ENCODE measurements around the gene ZNF385B. TPM values are rescaled to one million over a fixed set of nuclear protein-coding genes. Genes with fewer than 3 reads are reported as not detected.

Gene ZNF385B
- total RNA-seq, 3 donors from 2014 or later (not counting 1 experiment from before 2014, with no cell fraction given) = 0.54 TPM; not detected in 2

GRCh38 chr2:179814050-179814449 lies 47.4 kb downstream of the ZNF385B start:
- 94% methylated on average over 5 of the region's 5 CpGs for WGBS (ENCODE audit: insufficient coverage)
- no peak overlapping the region for H3K27ac Mint-ChIP-seq

GRCh38 chr2:179812501-179812900 lies 48.9 kb downstream of the ZNF385B start:
- Mint-ChIP-seq H3K4me3 (no peak overlapping the region), H3K36me3 (no peaks in the 10 kb centered on the region), H3K27ac (no peak overlapping the region), H3K4me1 (no peaks in the 10 kb centered on the region), H3K9me3 (peaks cover 0 to 2% of the 10 kb centered on the region in 2 donors), H3K27me3 (ENCODE audit: low read depth in 2 of 2) (no peaks in the 10 kb centered on the region)
- intact Hi-C loops (cut with micrococcal nuclease) = no loop called here
- Histone ChIP-seq H3K9me3 (ENCODE audit: control insufficient read depth, insufficient read depth, low read length) (no peaks in the 10 kb centered on the region), H3K4me3 (ENCODE audit: low read length) (no peak overlapping the region), H3K36me3 (ENCODE audit: control insufficient read depth, insufficient read depth, low read length) (no peaks in the 10 kb centered on the region), H3K27me3 (ENCODE audit: control insufficient read depth, insufficient read depth, low read length) (no peaks in the 10 kb centered on the region), H3K27ac (ENCODE audit: low read length) (no peak overlapping the region), H3K4me1 (ENCODE audit: control insufficient read depth, insufficient read depth, low read length) (no peaks in the 10 kb centered on the region)
- 100% methylated on average over 1 of the region's 1 CpG for WGBS (ENCODE audit: insufficient coverage)
- TF ChIP-seq, protein P1, sequence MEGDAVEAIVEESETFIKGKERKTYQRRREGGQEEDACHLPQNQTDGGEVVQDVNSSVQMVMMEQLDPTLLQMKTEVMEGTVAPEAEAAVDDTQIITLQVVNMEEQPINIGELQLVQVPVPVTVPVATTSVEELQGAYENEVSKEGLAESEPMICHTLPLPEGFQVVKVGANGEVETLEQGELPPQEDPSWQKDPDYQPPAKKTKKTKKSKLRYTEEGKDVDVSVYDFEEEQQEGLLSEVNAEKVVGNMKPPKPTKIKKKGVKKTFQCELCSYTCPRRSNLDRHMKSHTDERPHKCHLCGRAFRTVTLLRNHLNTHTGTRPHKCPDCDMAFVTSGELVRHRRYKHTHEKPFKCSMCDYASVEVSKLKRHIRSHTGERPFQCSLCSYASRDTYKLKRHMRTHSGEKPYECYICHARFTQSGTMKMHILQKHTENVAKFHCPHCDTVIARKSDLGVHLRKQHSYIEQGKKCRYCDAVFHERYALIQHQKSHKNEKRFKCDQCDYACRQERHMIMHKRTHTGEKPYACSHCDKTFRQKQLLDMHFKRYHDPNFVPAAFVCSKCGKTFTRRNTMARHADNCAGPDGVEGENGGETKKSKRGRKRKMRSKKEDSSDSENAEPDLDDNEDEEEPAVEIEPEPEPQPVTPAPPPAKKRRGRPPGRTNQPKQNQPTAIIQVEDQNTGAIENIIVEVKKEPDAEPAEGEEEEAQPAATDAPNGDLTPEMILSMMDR (IDR thresholded peaks at IDR 0.05) = no peak
- DNase-seq = no peak
- ATAC-seq = no peak

More at GRCh38 chr2:179814050-179814449, 47.4 kb downstream of the ZNF385B start:
- H3K36me3 ChIP-seq (ENCODE audit: control insufficient read depth, insufficient read depth, low read length) = no peaks in the 10 kb centered on the region
- DNase-seq = no peak
- H3K4me3 ChIP-seq (ENCODE audit: low read length) = no peak overlapping the region
- no peak overlapping the region for H3K27ac ChIP-seq (ENCODE audit: low read length)
- no peak for ATAC-seq
- Mint-ChIP-seq H3K36me3 (no peaks in the 10 kb centered on the region), H3K27me3 (ENCODE audit: low read depth in 2 of 2) (no peaks in the 10 kb centered on the region), H3K9me3 (peaks cover 0 to 2% of the 10 kb centered on the region in 2 donors), H3K4me1 (no peaks in the 10 kb centered on the region), H3K4me3 (no peak overlapping the region)
- TF ChIP-seq, protein P1 (IDR thresholded peaks at IDR 0.05) = no peak
- H3K9me3 ChIP-seq (ENCODE audit: control insufficient read depth, insufficient read depth, low read length) = no peaks in the 10 kb centered on the region
- H3K4me1 ChIP-seq (ENCODE audit: control insufficient read depth, insufficient read depth, low read length) = no peaks in the 10 kb centered on the region
- no peaks in the 10 kb centered on the region for H3K27me3 ChIP-seq (ENCODE audit: control insufficient read depth, insufficient read depth, low read length)
- intact Hi-C loops (cut with micrococcal nuclease) = no loop called here

DNA sequence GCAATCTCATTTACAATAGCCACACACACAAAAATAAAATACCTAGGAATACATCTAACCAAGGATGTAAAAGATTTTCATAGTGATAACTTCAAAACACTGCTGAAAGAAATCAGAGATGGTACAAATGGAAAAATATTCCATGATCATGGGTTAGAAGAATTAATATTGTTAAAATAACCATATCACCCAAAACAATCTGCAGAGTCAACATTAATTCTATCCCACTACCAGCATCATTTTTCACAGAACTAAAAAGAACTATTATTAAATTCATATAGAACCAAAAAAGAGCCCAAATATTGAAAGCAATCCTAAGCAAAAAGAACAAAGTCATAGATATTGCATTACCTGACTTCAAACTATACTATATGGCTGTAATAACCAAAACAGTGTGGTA lies 50.4 kb downstream of the ZNF385B start:
- H3K27me3 ChIP-seq (ENCODE audit: control insufficient read depth, insufficient read depth, low read length) = no peaks in the 10 kb centered on the region

DNA sequence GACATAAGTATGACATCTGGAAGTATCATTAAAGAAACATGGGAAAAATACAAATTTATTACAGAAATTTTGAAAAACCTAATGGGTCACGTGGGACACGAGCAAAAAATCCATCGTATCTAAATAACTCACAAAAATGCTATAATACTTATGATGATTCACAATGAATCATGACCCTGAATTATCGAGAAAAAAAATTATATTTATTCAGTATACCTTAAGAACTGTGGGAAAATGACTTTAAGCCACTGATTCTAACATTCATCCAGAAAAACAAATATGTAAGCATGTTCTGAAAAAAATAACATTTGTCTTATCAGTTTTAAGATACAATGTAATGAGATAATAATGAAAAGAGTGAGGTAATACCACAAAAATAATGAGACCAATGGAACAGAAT lies 51.8 kb downstream of the ZNF385B start:
- Histone ChIP-seq H3K27ac (ENCODE audit: low read length) (no peak overlapping the region), H3K4me3 (ENCODE audit: low read length) (no peak overlapping the region), H3K36me3 (ENCODE audit: control insufficient read depth, insufficient read depth, low read length) (no peaks in the 10 kb centered on the region), H3K9me3 (ENCODE audit: control insufficient read depth, insufficient read depth, low read length) (no peaks in the 10 kb centered on the region), H3K27me3 (ENCODE audit: control insufficient read depth, insufficient read depth, low read length) (no peaks in the 10 kb centered on the region), H3K4me1 (ENCODE audit: control insufficient read depth, insufficient read depth, low read length) (no peaks in the 10 kb centered on the region)
- H3K36me3 Mint-ChIP-seq = no peaks in the 10 kb centered on the region
- DNase-seq (no peak), ATAC-seq (no peak)
- H3K9me3 Mint-ChIP-seq = peaks cover 0 to 4% of the 10 kb centered on the region in 2 donors
- WGBS (ENCODE audit: insufficient coverage) = 80% methylated on average over 1 of the region's 4 CpGs
- TF ChIP-seq, protein P1 (IDR thresholded peaks at IDR 0.05) = no peak
- H3K4me1 Mint-ChIP-seq = no peaks in the 10 kb centered on the region
- intact Hi-C loops (cut with micrococcal nuclease) = no loop called here
- H3K27me3 Mint-ChIP-seq (ENCODE audit: low read depth in 2 of 2) = no peaks in the 10 kb centered on the region
- no peak overlapping the region for H3K27ac Mint-ChIP-seq
- no peak overlapping the region for H3K4me3 Mint-ChIP-seq

More for the DNA sequence above, 50.4 kb downstream of the ZNF385B start:
- no peak for DNase-seq
- TF ChIP-seq, protein P1 (IDR thresholded peaks at IDR 0.05) = no peak
- Mint-ChIP-seq H3K27ac (no peak overlapping the region), H3K9me3 (peaks cover 0 to 2% of the 10 kb centered on the region in 2 donors), H3K27me3 (ENCODE audit: low read depth in 2 of 2) (no peaks in the 10 kb centered on the region), H3K4me1 (no peaks in the 10 kb centered on the region), H3K4me3 (no peak overlapping the region), H3K36me3 (no peaks in the 10 kb centered on the region)
- no peak overlapping the region for H3K4me3 ChIP-seq (ENCODE audit: low read length)
- intact Hi-C loops (cut with micrococcal nuclease) = no loop called here
- H3K36me3 ChIP-seq (ENCODE audit: control insufficient read depth, insufficient read depth, low read length) = no peaks in the 10 kb centered on the region
- H3K9me3 ChIP-seq (ENCODE audit: control insufficient read depth, insufficient read depth, low read length) = no peaks in the 10 kb centered on the region
- no peak for ATAC-seq
- no peaks in the 10 kb centered on the region for H3K4me1 ChIP-seq (ENCODE audit: control insufficient read depth, insufficient read depth, low read length)
- H3K27ac ChIP-seq (ENCODE audit: low read length) = no peak overlapping the region
